GM21528 (cell line): ENCODE results near the gene NTRK3.

Experiments
- ATAC-seq: cut with Tn5 transposase; IDR thresholded peaks from one replicate; pipeline ENCODE4 v1.9.1; 2021; ENCODE audit warnings: mild to moderate bottlenecking, moderate library complexity; ENCODE audit not compliant: unreplicated experiment, low FRiP score

The NTRK3 gene

DNA sequence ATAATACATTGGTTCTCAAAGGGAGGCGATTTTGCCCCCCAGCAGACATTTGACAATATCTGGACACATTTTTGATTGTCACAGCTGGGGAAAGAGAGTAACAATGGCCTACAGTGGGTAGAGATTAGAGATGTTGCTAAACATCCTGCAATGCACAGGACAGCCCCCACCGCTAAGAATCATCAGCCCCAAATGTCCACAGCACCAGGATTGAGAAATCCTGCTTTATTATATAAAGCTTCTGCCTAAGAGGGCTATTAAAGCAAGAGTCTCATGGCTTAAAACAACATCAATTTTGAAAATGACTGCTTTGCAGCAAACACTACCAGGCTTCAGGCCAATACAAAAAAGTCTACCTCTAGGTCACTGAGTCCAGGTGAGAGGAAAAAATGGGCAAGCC lies 68.2 kb downstream of the NTRK3 start:
- ATAC-seq = no peak

DNA sequence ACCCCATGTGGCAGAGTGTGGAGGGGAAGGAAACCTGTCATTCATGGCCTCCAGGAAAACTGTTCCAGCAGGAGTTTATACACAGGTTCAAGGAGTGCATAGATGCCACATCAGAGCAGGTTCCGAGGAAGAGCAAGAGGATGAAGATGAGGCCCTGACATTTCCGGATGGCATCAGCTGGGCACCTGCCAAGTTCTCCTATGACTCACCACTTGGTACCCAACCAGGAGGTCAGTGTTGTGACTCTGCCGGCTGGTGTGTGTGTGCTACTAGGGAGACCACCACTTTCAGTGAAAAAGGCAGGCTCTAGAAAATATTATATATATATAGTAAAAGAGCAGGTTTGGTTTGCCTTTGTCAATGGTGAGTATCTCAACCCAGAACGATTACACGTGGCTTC lies 69.3 kb downstream of the NTRK3 start:
- no peak for ATAC-seq

DNA sequence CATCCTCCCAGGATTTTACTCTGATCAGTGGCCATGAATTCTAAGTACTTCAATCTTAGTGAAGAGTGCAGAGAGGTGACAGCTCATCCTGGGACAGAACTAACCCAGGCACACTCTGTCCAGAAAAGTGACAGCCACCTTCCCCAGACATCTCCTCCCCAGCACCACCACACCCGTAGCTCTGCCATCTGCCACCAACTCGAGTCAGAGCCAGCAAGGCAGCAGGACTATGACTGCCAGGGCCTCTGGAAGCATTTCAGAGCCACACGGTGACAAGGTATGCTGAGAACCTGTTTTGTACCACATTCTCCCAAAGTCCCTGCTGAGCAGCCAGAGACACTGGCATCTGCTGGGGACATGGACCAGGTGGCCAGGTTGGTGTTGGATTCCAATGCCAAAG lies 71.0 kb downstream of the NTRK3 start:
- ATAC-seq = no peak

DNA sequence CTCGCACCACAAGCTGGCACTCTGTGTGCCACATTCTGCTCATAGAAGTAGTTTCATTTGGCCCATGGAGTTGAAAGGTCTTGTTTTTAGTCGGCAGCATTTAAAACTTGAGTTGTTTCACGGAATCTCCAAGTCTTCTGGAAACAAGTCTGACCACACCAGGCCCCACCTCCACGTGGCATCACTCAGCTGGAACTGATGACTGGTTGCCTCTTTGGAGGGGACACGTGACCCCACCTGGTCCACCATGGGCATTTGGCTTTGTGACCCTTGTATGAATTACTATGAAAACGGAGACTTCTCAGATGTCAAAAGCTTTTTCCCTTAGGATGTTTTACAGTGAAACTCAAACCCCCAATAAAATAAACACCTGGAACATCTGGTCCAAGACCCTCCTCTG lies 74.9 kb downstream of the NTRK3 start:
- ATAC-seq = no peak

DNA sequence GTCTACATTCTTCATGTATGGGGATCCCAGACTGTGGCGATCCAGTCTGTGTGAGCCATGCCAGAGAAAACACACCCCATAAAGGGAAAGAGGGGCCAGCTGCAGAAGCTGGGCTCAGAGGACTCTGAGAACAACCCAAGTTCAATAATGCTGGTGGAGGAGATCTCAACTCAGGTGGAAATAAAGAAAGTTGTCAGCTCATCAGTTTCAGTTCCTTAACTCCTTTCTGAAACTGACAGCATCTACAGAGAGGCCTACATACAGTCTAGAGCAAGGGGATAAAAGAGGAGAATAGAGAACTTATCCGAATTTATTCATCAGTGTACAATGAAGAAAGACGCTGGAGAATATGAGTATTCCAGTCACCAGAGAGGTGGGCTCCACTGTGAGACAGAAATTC lies 77.0 kb downstream of the NTRK3 start:
- ATAC-seq = peak; percentile 92

DNA sequence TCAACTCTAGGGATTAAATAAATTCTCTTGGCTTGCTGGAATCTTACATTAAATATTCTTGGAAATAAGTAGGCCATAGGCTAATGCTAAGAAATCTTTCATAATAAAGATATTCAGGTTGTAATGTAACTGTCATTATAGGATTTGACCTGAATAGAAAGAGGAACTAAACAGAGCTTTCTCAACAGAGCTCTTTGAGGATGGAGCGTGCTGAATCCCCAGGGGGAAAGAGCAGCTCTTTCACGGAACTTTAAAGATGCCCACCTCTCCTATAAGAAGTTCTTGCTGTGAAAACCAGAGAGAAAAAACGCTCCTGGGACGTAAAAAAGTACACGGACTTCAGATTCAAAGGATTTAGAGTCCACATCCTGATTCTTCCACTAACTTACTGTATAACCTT lies 77.9 kb downstream of the NTRK3 start:
- ATAC-seq = no peak

DNA sequence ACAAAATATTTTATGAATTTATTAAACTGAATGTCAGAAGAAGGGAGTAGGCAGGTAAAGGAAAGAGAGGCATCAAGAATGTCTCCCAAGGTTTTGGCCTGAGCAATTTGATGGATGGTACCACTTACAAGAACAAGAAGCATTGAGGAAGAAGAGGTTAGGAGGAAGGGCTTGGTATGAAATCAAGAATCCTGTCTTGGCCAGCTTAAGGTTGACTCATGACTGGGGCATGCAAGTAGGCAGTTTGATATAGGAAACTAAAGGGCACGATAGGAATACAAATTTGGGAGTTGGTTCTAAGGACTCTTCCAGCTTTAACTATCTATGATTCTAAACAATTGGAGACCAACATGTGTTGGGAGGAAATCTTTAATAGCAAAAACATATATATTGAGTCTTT lies 79.1 kb downstream of the NTRK3 start:
- no peak for ATAC-seq

DNA sequence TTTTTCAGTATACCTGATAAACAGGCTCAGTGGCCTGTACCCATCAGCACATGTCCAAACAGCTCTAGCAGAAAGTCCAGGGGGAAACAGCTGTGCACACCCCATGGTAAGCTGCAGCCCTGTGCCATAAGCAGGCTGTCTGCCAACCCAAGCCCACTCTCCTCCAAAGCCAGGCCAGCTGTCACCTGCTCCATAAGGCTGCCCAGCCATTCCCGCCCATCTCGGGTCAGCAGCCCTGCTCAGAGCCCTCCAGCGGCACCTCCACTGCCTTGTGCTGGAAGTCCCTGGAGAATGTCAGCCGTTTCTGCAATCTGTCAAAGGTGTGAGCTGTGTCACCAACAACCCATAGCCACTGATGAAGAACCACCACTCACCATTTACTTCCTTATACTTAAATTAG lies 82.0 kb downstream of the NTRK3 start:
- ATAC-seq = no peak

DNA sequence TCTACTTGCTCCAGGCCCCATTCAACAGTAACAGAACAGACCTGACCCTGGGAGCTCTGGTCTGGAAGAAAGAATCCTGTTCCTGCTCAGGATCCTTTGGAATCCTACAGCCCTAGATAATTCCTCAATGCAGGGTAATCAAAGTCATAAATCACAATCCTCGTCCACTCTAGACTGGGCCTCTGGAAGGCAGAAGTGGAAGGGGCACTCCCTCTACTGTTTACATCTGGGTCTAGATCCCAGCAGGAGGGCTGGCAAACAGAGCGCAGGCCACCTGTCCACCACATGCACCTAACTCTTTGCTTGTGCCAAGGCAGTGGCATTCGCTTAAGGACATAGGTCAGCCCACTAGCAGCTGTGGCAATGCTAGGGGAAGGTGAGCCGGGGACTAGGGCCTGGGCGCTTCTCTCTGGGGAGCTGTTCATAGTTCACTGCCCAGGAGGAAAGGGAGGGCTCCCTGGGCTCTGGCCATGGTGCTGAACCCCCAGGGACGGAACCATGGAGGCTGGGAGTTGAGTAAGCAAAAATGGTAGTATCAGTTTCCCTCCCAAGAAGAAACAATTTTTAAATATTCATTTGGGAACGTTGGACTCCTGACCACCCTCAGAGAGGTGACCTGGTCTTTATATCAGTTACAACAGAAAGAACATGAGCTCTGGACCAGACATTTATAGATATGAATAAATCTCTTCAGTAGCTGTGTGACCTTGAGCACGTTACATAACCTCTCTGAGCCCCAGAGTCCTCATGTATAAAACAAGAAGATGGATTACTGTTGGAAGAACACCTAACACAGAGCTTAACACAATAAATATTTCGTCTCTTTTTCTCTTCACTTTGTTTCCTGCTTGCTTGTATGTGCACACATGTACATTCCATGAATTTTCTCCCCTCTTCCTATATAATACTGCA lies 90.2 kb downstream of the NTRK3 start:
- ATAC-seq = no peak

DNA sequence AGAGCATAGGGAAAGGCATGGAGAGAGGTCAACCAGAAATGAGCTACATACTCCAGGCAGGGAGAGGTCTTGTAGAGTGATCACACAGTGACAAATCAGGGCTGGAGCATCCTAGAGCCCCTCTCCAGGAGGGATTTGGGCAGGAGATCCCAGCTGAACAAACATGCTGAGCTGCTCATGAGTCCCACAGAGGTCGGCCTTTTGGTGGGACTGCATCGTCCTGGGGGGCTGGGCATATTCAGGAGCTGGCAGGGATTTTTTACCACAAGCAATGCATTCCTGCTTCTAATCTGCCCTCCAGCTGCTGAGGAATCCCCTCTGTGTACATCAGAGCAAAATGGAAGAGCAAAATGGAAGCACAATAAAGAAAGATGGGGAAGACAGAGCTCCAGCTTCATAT lies 94.9 kb downstream of the NTRK3 start:
- no peak for ATAC-seq

DNA sequence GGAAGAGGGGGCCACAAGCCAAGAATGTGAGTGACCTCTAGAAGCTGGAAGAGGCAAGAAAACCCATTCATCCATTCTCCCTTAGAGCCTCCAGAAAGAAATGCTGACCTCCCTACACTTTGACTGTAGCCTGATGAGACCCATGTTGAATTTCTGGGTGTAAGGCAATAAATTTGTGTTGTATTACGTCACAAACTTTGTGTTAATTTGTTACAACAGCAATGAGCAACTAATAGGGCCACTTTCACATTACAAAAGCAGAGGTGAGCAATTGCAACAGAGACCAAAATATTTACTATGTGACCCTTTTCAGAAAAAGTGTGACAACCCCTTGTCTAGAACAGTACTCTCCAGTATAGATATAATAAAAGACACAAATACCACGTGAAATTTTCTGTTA lies 101.2 kb downstream of the NTRK3 start:
- no peak for ATAC-seq

DNA sequence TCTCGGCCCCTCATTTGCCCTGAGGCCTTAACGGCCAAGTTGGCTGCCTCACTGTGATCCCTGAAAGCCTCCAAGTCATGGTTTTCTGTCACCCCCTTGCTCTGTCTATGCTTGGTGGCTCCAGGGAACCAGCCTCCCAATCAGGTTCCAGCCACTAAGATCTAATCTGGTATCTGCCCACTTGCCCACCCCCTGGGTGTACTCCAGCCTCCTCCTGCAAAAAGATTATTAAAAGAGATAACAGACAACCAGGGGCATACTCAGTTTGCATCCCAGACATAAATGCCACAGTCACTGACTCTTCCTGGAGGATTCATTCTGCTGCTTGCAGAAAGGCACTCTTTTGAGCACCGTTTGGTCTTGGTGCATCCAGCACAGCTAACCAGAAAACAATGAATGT lies 103.9 kb downstream of the NTRK3 start:
- no peak for ATAC-seq

DNA sequence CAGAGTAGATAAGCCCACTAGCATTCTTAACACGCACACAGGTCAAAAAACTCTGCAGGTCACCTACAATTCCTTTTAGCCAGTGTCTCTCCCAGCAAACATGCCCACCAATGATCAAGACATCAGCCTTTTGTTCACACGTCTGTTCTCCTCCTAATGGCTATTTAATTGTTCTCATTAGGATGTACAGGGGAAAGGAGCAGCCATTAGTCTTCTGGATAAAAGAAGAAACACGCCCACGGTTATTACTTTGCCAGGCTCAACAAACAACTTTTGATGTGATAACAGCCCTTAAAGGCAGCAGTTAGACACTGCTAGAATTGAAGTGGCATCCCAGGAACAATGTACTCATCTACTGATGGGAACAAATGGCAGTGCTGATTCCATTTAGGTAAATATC lies 108.8 kb downstream of the NTRK3 start:
- ATAC-seq = no peak

DNA sequence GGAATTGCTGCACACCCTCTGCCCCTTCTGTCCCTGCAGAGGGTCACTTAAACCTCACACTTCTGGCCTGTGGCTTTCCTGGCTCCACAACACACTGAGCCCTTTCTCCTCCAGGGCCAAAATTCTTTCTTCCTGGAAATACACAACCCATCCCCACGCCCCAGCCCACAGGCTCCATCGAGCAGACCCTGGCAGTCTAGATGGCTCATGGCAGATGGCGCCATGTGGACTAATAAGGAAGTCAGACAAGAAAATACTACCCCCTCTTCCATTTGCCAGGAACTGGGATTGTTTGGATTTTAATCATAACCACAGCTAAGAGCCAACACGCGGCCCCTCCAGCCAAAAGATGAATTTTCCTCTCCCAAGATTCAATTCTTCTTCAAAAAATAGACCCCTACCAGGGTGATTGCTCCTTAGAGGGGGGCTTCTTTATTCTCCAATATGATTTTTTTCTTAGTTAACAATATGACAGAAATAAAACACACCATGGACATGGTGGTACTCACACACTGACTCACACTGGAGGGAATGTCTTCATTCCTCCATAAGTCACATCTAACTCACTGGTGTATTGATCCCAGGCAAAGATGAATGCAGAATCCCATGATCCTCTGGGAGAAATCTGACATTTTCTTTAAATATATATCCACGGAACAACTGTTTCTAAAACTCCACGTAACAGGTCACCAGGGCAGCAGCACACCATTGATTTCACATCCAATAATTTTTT lies 111.5 kb downstream of the NTRK3 start:
- ATAC-seq = no peak

DNA sequence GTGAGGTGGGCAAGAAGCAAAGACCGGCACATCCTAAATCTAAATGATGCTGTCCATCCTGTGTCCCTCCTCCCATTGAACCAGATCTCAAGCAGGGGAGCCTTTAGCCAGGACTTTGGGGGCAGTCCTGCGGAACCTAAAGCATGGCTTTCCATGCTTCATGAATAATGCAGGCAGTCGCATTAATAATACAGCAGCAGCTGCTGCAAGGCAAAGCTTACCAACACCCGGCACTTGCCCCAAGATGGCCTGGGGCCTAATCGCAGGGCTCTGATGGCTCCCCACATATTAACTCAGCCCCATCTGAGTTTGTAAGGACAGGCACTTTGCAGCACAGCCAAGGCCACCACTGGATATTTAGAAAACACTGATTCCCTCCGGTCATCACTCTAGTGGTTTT lies 114.4 kb downstream of the NTRK3 start:
- ATAC-seq = no peak

DNA sequence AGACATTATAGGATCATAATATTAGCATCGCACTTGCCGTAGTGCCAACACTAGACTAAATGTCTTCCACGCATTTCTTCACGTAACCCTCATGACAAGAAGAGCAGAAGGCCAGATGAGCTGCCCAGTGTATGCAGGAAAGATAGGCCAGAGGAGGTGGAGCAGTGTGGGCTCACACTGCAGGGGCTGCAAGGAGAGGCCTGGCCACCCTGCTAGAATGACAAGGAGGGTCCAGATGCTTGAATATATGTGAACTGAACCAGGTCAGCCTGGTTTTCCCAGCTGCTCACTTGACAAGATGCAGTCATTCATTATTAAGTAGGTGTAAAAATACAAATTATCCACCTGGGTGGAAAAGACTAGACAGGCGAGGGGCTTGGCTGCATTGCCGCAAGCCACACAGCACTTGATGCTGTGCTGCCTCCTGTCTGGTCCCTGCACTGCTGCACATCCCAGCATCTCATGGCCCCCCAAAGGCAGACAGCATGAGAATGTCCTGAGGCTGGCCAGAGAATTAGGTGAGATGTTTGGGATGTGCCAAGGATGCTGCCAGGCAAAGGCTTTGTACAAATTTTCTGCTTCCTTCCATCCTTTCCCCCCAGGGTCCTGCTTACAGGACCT lies 115.2 kb downstream of the NTRK3 start:
- ATAC-seq = no peak

DNA sequence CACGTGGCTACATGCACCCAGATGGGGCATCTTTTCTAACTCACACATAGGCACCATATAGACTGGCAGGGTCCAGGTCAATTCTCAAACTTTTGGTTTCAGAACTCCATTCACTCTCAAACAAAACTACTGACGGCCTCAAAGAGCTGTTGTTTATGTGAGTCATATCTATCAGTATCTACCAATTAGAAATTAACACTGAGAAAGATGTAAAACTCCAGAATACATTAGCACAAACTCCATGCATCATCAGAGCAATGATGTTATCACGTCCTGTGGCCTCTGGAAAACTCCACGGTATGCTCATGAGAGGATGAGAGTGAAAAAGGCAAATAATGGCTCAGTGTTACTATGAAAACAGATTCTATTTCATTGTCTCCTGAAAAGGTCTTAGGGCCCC lies 116.1 kb downstream of the NTRK3 start:
- no peak for ATAC-seq

DNA sequence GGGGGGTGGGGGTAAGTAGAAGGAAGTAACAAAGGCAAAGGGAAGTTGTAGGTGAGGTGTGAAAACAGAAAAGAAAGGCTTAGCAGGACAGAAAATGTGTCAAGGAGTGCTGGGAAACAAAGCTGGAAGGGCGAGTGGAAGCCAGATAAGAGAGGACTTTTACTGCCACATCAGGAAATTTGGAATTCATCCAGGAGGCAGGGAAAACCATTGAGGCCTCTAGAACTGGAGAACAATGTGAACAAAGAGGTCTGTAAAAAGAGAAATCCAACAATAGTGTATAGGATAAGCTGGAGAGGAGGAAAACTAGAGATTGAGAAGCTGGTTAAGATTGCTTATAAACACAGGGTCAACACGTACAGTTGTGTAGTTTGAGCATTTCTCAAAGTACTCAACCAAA lies 116.6 kb downstream of the NTRK3 start:
- no peak for ATAC-seq

DNA sequence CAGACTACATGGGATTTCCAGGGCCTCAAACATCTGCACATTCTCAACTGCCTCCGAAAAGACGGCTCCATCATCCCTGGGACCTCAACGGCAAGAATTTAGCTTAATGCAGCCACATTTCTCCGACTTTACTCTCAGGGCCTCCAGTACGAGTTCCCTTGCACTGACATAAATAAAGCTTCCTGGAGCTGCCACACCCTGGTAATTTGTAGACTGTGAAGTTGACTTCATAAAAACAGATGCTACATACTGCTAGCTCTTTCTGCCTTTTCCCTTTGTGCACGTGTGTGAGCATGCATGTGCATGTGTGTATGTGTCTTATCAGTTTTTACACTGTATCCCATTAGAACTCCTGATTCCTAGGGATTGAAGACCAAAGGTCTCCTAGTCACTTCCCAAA lies 122.7 kb downstream of the NTRK3 start:
- no peak for ATAC-seq

DNA sequence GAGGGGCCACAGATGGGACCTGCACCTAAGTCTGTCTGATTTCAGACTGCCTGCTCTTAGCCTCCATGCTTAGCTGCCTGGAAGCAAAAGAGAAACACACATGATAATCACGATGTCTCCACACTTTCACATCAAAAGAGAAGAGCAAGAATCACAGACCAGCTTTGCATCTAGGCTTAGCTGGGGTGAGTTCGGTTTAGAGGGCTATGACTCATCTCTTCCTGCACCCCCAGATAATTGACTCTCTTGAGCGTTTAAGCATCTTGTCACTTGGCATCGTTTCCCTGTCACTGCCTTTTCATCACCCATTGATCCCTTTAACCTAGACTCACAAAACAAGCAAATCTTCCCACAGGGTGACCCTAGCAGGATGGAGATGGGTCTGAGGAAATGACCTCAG lies 124.0 kb downstream of the NTRK3 start:
- no peak for ATAC-seq

DNA sequence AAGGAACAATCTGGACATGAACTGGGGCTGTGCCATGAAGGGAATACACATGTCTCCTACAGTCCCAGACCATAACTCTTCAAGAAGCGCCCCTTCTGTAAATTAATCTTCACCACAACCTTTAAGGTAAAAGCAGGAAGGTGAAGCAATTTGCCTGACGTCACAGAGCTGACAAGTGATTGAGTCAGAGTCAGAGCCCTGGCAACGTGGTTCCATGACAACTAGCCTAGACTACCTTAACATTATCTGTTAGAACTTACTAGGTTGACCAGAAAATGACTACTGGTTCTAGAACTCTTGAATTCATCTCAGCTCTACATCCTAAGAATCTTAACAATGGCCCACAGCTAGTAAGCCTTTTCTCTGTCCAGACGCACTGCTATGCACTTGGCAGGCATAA lies 124.6 kb downstream of the NTRK3 start:
- ATAC-seq = no peak

DNA sequence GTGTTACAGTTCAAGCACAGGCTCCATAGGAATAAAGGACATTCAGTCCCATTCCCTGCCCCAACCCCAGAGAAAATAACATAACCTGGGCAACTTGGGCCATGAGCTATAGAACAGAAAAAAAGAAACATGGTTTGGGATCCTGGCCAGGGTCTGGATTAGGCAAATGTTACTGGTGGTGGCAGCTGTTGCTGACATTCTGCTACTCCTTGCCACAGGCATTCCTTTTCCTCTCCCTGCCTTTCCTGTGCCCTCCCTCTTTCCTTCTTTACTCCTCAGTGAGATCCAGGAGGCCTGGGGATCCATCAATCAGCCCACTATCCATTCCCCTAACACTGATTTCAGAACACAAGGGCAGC lies 129.1 kb downstream of the NTRK3 start:
- no peak for ATAC-seq
